ENCODE data around the gene EED. TPM values are rescaled to one million over a fixed set of nuclear protein-coding genes. Genes with fewer than 3 reads are reported as not detected.

The EED gene
- polyA plus RNA-seq, 1 donor (not counting 4 experiments of a cell fraction or from before 2014, with no cell fraction given) = 28.5 TPM

GRCh38 chr11:86196085-86196696 is 48.4 kb upstream of the EED start:
- no peak overlapping the region for H3K4me3 ChIP-seq (ENCODE audit: control insufficient read depth in 2 of 3, extremely low read depth in 1 of 3, insufficient read depth in 2 of 3, low read depth in 1 of 3, low read length in 3 of 3)
- H4K20me1 ChIP-seq (ENCODE audit: control insufficient read depth, extremely low read depth, insufficient read depth, low read length) = no peaks in the 10 kb centered on the region
- DNase-seq (ENCODE audit: low read depth, low spot score) = no peak
- no peak for FAIRE-seq
- H3K9me1 ChIP-seq (ENCODE audit: control insufficient read depth, extremely low read depth, insufficient read depth, low read length) = no peaks in the 10 kb centered on the region
- no peaks in the 10 kb centered on the region for H3K9me3 ChIP-seq (ENCODE audit: control insufficient read depth, low read depth, low read length)
- no peak overlapping the region for H3K27ac ChIP-seq (ENCODE audit: control insufficient read depth, insufficient read depth, low read length)
- no peaks in the 10 kb centered on the region for H3K27me3 ChIP-seq (ENCODE audit: control insufficient read depth, extremely low read depth, insufficient read depth, low read length)
- H3K9ac ChIP-seq (ENCODE audit: control insufficient read depth, extremely low read depth, insufficient read depth, low read length) = no peak overlapping the region
- H2AFZ ChIP-seq (ENCODE audit: control insufficient read depth, low read length) = no peak overlapping the region
- H3K79me2 ChIP-seq (ENCODE audit: control insufficient read depth, insufficient read depth, low read length) = no peaks in the 10 kb centered on the region
- H3K4me1 ChIP-seq (ENCODE audit: control insufficient read depth, extremely low read depth, insufficient read depth, low read length) = peaks cover 22% of the 10 kb centered on the region
- no peaks in the 10 kb centered on the region for H3K36me3 ChIP-seq (ENCODE audit: control insufficient read depth in 2 of 2, extremely low read depth in 1 of 2, insufficient read depth in 2 of 2, low read length in 2 of 2)
- TF ChIP-seq CTCF (optimal IDR thresholded peaks at IDR 0.05 in 1 of 3, IDR thresholded peaks at IDR 0.05 in 1 of 3, conservative IDR thresholded peaks at IDR 0.05 in 1 of 3; ENCODE audit: extremely low read depth in 1 of 3, insufficient read depth in 2 of 3, low read length in 3 of 3) (no peak), EZH2 (IDR thresholded peaks at IDR 0.05; ENCODE audit: low read length) (no peak)
- H3K4me2 ChIP-seq (ENCODE audit: control insufficient read depth, extremely low read depth, insufficient read depth, low read depth, low read length) = no peak overlapping the region
- dilution Hi-C loops (cut with MboI; ENCODE audit: extremely low pct_ligation_motif_present, low sequenced_read_pairs) = no loop called here

- Histone ChIP-seq H3K4me3 (ENCODE audit: control insufficient read depth in 2 of 3, extremely low read depth in 1 of 3, insufficient read depth in 2 of 3, low read depth in 1 of 3, low read length in 3 of 3) (no peak overlapping the region), H3K79me2 (ENCODE audit: control insufficient read depth, insufficient read depth, low read length) (no peaks in the 10 kb centered on the region), H3K36me3 (ENCODE audit: control insufficient read depth in 2 of 2, extremely low read depth in 1 of 2, insufficient read depth in 2 of 2, low read length in 2 of 2) (no peaks in the 10 kb centered on the region), H3K9me3 (ENCODE audit: control insufficient read depth, low read depth, low read length) (no peaks in the 10 kb centered on the region), H4K20me1 (ENCODE audit: control insufficient read depth, extremely low read depth, insufficient read depth, low read length) (no peaks in the 10 kb centered on the region), H3K4me1 (ENCODE audit: control insufficient read depth, extremely low read depth, insufficient read depth, low read length) (peaks cover 22% of the 10 kb centered on the region), H3K9me1 (ENCODE audit: control insufficient read depth, extremely low read depth, insufficient read depth, low read length) (no peaks in the 10 kb centered on the region), H3K4me2 (ENCODE audit: control insufficient read depth, extremely low read depth, insufficient read depth, low read depth, low read length) (no peak overlapping the region), H3K27ac (ENCODE audit: control insufficient read depth, insufficient read depth, low read length) (no peak overlapping the region), H3K27me3 (ENCODE audit: control insufficient read depth, extremely low read depth, insufficient read depth, low read length) (no peaks in the 10 kb centered on the region), H3K9ac (ENCODE audit: control insufficient read depth, extremely low read depth, insufficient read depth, low read length) (no peak overlapping the region), H2AFZ (ENCODE audit: control insufficient read depth, low read length) (no peak overlapping the region)
- no peak for FAIRE-seq
- DNase-seq (ENCODE audit: low read depth, low spot score) = no peak
- TF ChIP-seq CTCF (optimal IDR thresholded peaks at IDR 0.05 in 1 of 3, IDR thresholded peaks at IDR 0.05 in 1 of 3, conservative IDR thresholded peaks at IDR 0.05 in 1 of 3; ENCODE audit: extremely low read depth in 1 of 3, insufficient read depth in 2 of 3, low read length in 3 of 3) (no peak), EZH2 (IDR thresholded peaks at IDR 0.05; ENCODE audit: low read length) (no peak)
- dilution Hi-C loops (cut with MboI; ENCODE audit: extremely low pct_ligation_motif_present, low sequenced_read_pairs) = no loop called here
Measured at GRCh38 chr11:86196913-86197312, 47.6 kb upstream of the EED start.
